Nucleus accumbens (tissue), 56 donors: Measurements from ENCODE around the gene STX18.
"Not testable (repeated sequence)": the region's sequence is repeated elsewhere in the genome, so short reads cannot be mapped to it uniquely, and the experiment has no call there.

Experiments
- DNase-seq, 56 donors: peaks; one replicate each; lab custom pipeline; 2025; lab: John Stamatoyannopoulos, UW

STX18 gene

GRCh38 chr4:4424499-4425115 is 117.2 kb downstream of the STX18 start:
- no peak for DNase-seq

GRCh38 chr4:4423706-4424498 is 117.9 kb downstream of the STX18 start:
- DNase-seq, result no peak

GRCh38 chr4:4422856-4423499 is 118.9 kb downstream of the STX18 start:
- DNase-seq, result no peak

- DNase-seq, result not testable (repeated sequence)
These were observed 119.7 kb downstream of the STX18 start for GRCh38 chr4:4422117-4422516.

GRCh38 chr4:4421356-4421755 is 120.5 kb downstream of the STX18 start:
- DNase-seq, result no peak

GRCh38 chr4:4420421-4420820 is 121.4 kb downstream of the STX18 start:
- no peak for DNase-seq

- DNase-seq, result no peak
These were observed 122.0 kb downstream of the STX18 start for GRCh38 chr4:4419896-4420295.

GRCh38 chr4:4418676-4419390 is 123.0 kb downstream of the STX18 start:
- no peak for DNase-seq

- DNase-seq, result no peak
These were observed 124.0 kb downstream of the STX18 start for GRCh38 chr4:4417886-4418285.

- no peak for DNase-seq
These were observed 124.9 kb downstream of the STX18 start for GRCh38 chr4:4416981-4417380.

- no peak for DNase-seq
These were observed 125.7 kb downstream of the STX18 start for GRCh38 chr4:4415806-4416805.

GRCh38 chr4:4415107-4415805 is 126.6 kb downstream of the STX18 start:
- DNase-seq, result no peak

- no peak for DNase-seq
These were observed 128.0 kb downstream of the STX18 start for GRCh38 chr4:4413806-4414205.

- no peak for DNase-seq
These were observed 128.5 kb downstream of the STX18 start for GRCh38 chr4:4413373-4413725.

GRCh38 chr4:4412641-4413372 is 129.0 kb downstream of the STX18 start:
- DNase-seq, result no peak

GRCh38 chr4:4411906-4412305 is 129.9 kb downstream of the STX18 start:
- no peak for DNase-seq

- no peak for DNase-seq
These were observed 131.6 kb downstream of the STX18 start for GRCh38 chr4:4410271-4410670.

GRCh38 chr4:4409416-4410115 is 132.3 kb downstream of the STX18 start:
- DNase-seq, result no peak
